Activated naive CD8-positive, alpha-beta T cell treated with anti-CD3 and anti-CD28 coated beads for 36 hours (primary cell): ENCODE data around the gene KRTAP4-9. TPM values are rescaled to one million over a fixed set of nuclear protein-coding genes. Genes with fewer than 3 reads are reported as not detected.
"Not testable (repeated sequence)": the region's sequence is repeated elsewhere in the genome, so short reads cannot be mapped to it uniquely, and the experiment has no call there.

Experiments
- DNase-seq: peaks from one replicate; pipeline ENCODE4 v3.0.0; 2021
- H3K27ac Mint-ChIP-seq: one replicate; pipeline ENCODE4 v1.8.0; 2022; ENCODE audit warnings: mild to moderate bottlenecking, moderate library complexity, mixed read lengths
- H3K27me3 Mint-ChIP-seq: one replicate; pipeline ENCODE4 v1.8.0; 2022; ENCODE audit warnings: mild to moderate bottlenecking, mixed read lengths
- H3K36me3 Mint-ChIP-seq: one replicate; pipeline ENCODE4 v1.8.0; 2021; ENCODE audit warnings: mild to moderate bottlenecking, mixed read lengths
- H3K4me1 Mint-ChIP-seq: one replicate; pipeline ENCODE4 v1.8.0; 2021; ENCODE audit warnings: mixed read lengths
- H3K4me3 Mint-ChIP-seq: one replicate; pipeline ENCODE4 v1.8.0; 2022; ENCODE audit warnings: mild to moderate bottlenecking, moderate library complexity, mixed read lengths
- H3K9me3 Mint-ChIP-seq: one replicate; pipeline ENCODE4 v1.8.0; 2022; ENCODE audit warnings: mixed read lengths
- total RNA-seq, 2 experiments: library from RNA; stranded (reverse); gene quantifications; one replicate each; pipeline ENCODE4 v1.2.3, GENCODE V29; 2021

KRTAP4-9 gene
- total RNA-seq, 2 experiments from 2014 or later, result not detected

DNA sequence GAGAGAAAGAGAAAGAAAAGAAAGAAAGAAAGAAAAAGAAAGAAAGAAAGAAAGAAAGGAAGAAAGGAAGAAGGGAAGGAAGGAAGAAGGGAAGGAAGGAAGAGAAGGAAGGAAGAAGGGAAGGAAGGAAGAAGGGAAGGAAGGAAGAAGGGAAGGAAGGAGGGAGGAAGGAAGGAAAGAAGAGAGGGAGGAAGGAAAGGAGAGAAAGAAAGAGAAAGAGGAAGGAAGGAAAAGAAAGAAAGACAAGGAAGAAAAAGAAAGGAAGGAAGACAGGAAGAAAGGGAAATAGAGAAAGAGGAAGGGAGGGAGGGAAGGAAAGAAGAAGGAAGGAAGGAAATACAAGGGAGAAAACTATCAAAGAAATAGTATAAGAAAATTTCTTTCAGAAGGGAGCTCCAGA, 28.4 kb upstream of the KRTAP4-9 start:
- no peaks in the 10 kb centered on the region for H3K36me3 Mint-ChIP-seq
- H3K9me3 Mint-ChIP-seq, result no peaks in the 10 kb centered on the region
- DNase-seq, result no peak
- no peaks in the 10 kb centered on the region for H3K4me1 Mint-ChIP-seq
- no peak overlapping the region for H3K4me3 Mint-ChIP-seq
- no peak overlapping the region for H3K27ac Mint-ChIP-seq
- peaks cover 15% of the 10 kb centered on the region for H3K27me3 Mint-ChIP-seq

DNA sequence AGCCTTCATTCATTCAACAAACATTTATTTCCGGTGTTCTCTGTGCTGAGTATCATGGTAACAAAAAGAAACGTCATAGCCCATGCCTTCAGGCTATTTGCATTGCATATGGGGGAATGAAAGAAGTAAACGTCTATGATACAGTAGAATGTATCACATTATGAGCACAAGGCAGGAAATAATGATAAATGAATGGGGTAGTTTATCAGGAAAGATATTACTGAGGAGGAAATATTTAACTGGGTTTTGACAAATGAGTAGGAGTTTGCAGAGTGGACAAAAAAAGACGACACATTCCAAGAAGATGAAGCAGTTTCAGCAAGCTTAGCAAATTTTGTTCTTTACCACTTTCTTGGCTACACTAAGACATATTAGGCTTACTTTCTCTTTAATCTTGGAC, 22.6 kb upstream of the KRTAP4-9 start:
- no peak overlapping the region for H3K4me3 Mint-ChIP-seq

DNA sequence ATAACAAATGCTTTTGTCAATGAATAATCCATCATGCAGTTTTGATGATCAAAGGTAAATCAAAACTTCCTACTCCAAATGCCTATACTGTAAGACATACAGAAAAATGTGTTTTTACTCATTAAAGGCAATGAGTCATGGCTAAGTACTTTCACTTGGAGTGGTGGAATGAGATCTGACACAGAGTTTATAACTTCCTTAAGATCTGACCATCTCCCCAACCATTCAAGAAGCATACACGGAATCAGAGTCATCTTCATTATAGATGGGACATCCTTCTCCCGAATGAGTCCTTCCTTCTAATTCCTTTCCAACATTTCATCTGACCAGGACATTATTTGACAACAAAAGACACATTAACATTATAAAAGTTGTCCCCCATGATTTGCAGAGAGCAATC, 21.8 kb upstream of the KRTAP4-9 start:
- H3K4me3 Mint-ChIP-seq, DNase-seq, H3K4me1 Mint-ChIP-seq, H3K36me3 Mint-ChIP-seq, H3K27ac Mint-ChIP-seq, H3K9me3 Mint-ChIP-seq, H3K27me3 Mint-ChIP-seq: not testable (repeated sequence)

More for the DNA sequence above, 22.6 kb upstream of the KRTAP4-9 start:
- H3K4me1 Mint-ChIP-seq, result no peaks in the 10 kb centered on the region
- no peak for DNase-seq
- H3K36me3 Mint-ChIP-seq, result no peaks in the 10 kb centered on the region
- H3K27ac Mint-ChIP-seq, result no peak overlapping the region
- no peaks in the 10 kb centered on the region for H3K9me3 Mint-ChIP-seq
- H3K27me3 Mint-ChIP-seq, result peaks cover 2% of the 10 kb centered on the region

DNA sequence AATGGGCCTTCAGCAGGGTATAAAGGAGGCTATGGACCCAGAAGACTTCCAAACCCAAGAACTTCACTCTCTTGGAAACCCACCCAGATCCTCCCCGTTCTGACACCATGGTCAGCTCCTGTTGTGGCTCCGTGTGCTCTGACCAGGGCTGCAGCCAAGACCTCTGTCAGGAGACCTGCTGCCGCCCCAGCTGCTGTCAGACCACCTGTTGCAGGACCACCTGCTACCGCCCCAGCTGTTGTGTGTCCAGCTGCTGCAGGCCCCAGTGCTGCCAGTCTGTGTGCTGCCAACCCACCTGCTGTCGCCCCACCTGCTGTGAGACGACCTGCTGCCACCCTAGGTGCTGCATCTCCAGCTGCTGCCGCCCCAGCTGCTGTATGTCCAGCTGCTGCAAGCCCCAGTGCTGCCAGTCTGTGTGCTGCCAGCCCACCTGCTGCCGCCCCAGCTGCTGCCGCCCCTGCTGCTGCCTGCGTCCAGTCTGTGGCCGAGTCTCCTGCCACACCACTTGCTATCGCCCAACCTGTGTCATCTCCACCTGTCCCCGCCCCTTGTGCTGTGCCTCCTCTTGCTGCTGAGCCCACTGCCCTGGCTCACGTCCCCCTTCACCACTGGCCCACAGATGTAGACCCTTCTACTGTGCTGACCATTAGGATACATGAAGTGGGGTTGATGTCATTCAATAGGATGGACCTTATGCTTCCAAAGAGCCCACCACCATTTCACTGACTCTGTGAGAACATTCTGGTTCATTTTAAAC, 20.9 kb upstream of the KRTAP4-9 start, which contains the start of gene KRTAP4-7:
KRTAP4-7 (plus strand) TSS at position 51 of the 757 bp plus-strand sequence; CDS start at position 108, 57 bp downstream.
- DNase-seq, H3K4me1 Mint-ChIP-seq, H3K36me3 Mint-ChIP-seq, H3K4me3 Mint-ChIP-seq, H3K9me3 Mint-ChIP-seq, H3K27me3 Mint-ChIP-seq, H3K27ac Mint-ChIP-seq: not testable (repeated sequence)

DNA sequence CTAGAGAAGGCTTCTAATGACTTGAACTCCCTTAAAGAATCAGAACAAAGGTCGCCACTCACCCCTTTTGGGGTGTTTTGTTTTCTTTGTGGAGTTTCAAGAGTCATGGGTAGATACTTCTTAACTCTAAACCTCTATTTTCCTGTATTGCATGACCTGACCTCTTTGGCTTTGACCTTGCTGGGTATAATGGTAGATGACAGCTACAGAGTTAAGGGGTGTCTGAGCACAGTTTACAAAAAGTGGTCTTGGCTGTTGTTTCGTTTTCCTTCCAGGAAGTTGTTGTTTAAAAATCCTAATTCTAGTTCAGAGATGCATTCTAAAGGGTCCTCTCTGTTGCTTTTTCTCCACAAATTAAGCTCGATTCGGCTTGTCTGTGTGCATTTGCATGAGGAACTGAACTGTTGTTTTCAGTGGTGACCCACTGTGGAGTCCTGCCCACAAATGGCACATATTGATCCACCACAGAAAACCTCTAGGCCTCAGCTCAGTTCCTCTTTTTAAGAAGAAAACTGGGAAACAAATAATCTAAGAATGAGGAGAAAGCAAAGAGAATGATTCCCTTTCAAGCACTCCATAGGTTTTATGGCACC, 16.3 kb upstream of the KRTAP4-9 start:
- H3K27me3 Mint-ChIP-seq, H3K4me3 Mint-ChIP-seq, H3K36me3 Mint-ChIP-seq, H3K9me3 Mint-ChIP-seq, DNase-seq, H3K27ac Mint-ChIP-seq, H3K4me1 Mint-ChIP-seq: not testable (repeated sequence)

DNA sequence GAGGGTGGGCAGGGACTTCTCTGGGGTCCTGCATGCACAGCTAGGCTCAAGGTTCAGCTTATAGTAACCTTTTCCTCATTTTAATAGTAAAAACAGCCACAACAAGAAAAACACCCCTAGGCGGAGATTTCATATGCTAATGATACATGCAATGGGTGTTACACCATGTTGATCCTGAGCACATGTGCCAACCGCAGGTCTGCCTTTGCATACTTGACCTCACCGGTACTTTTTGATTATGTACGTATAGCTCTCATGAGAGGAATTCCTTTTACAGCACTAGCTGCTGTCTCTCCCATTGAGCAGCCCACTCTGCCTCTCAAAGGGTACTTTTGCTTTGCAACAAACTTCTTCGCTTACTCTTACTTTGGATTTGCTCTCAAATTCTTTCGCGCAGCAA, 9.1 kb upstream of the KRTAP4-9 start:
- H3K4me1 Mint-ChIP-seq, result peaks cover 8% of the 10 kb centered on the region
- H3K36me3 Mint-ChIP-seq, result no peaks in the 10 kb centered on the region
- no peak for DNase-seq
- H3K9me3 Mint-ChIP-seq, result peaks cover 4% of the 10 kb centered on the region
- H3K4me3 Mint-ChIP-seq, result no peak overlapping the region
- no peak overlapping the region for H3K27ac Mint-ChIP-seq
- H3K27me3 Mint-ChIP-seq, result peaks cover 3% of the 10 kb centered on the region

DNA sequence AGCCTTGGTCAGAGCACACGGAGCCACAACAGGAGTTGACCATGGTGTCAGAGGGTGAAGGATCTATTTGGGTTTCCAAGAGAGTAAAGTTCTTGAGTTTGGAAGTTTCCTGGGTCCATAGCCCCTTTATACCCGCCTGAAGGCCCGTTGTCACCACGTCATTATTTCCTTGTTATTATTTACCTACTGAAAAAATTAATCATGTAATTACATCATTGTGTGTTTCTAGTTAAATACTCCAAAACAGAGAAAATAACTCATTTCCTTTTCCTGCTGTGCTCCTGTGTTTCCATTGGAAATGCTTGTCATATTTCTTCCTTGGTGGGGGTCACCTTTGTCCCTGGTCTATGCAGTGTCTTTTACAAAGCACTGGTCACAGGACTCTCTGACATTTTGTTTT, 7.1 kb upstream of the KRTAP4-9 start, which contains the start of gene KRTAP4-8:
KRTAP4-8 (minus strand) TSS at position 101 of the 400 bp plus-strand sequence; CDS start at position 43, 58 bp downstream.
- Mint-ChIP-seq H3K27ac (no peak within 1 kb of the TSS), H3K4me1 (peaks cover 9% of the 10 kb centered on the region), H3K4me3 (no peak within 1 kb of the TSS), H3K27me3 (peaks cover 3% of the 10 kb centered on the region), H3K9me3 (peaks cover under 1% of the 10 kb centered on the region), H3K36me3 (no peaks in the 10 kb centered on the region)
- no peak for DNase-seq

DNA sequence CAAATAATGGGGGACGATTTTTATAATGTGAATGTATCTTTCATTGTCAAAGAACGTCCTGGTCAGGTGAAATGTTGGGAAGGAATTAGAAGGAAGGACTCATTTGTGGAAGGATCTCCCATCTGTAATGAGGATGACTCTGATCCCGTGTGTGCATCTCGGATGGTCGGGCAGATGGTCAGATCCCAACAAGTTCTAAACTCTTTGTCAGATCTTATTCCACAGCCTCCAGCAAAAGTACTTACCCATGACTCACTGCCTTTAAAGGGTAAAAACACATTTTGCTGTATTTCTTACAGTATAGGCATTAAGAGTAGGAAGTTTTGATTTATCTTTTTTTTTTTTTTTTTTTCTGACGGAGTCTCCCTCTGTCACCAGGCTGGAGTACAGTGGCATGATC, 6.7 kb upstream of the KRTAP4-9 start:
- Mint-ChIP-seq H3K27me3 (peaks cover 3% of the 10 kb centered on the region), H3K4me1 (peaks cover 9% of the 10 kb centered on the region), H3K36me3 (no peaks in the 10 kb centered on the region), H3K4me3 (no peak overlapping the region), H3K9me3 (no peaks in the 10 kb centered on the region), H3K27ac (no peak overlapping the region)
- DNase-seq, result no peak

DNA sequence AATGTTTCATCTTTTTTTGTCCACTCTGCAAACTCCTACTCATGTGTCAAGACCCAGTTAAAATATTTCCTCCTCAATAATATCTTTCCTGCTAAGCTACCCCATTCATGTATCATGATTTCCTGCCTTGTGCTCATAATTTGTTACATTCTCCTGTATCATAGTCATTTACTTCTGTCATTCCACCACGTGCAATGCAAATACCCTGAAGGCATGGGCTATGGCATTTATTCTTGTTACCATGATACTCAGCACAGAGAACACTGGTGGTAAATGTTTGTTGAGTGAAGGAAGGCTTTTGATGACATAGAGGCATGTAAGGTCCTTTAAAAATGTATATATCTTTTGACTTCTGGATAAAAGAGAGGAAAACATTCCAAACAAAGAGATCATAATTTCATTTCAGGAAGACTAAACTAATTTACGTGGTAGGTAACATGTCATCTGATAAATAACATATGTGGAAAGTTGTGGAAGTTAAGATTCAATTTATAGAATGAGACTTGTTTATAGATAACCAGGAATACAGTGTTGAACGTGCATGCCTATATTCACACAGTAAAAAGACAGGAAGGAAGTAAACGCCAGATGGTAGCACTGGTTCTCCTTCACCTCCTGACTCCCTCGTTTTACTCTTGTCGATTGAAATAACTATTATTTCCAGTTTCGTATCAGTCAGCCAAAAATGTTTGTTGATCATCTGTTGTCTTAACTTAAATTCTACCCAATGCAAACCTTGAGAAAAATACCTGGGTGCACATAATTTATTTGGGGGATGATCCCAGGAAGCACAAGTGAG, 5.3 kb upstream of the KRTAP4-9 start:
- H3K27me3 Mint-ChIP-seq, DNase-seq, H3K4me3 Mint-ChIP-seq, H3K9me3 Mint-ChIP-seq, H3K4me1 Mint-ChIP-seq, H3K27ac Mint-ChIP-seq, H3K36me3 Mint-ChIP-seq: not testable (repeated sequence)

DNA sequence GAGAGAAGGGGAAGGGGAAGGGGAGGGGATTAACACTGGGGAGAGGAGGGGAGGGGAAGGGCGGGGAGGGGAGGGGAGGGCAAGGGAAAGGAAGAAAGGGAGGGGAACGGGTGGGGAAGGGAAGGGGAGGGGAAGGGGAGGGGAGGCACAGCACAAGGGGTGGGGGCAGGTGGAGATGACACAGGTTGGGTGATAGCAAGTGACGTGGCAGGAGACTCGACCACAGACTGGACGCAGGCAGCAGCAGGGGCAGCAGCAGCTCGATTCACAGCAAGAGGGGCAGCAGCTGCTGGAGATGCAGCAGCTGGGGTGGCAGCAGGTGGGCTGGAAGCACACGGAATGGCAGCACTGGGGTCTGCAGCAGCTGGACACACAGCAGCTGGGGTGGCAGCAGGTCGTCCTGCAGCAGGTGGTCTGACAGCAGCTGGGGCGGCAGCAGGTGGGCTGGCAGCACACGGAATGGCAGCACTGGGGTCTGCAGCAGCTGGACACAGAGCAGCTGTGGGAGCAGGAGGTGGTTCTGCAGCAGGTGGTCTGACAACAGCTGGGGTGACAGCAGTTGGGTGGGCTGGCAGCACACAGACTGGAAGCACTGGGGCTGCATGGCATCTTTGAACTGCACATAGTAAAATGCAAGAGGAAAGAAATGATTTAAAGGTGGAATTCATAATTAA, 3.5 kb upstream of the KRTAP4-9 start, which contains the start of gene KRTAP4-16:
KRTAP4-16 (minus strand) TSS at position 624 of the 674 bp plus-strand sequence; CDS start at position 624, 0 bp downstream.
- Mint-ChIP-seq H3K4me3 (no peak within 1 kb of the TSS), H3K27ac (no peak within 1 kb of the TSS), H3K9me3 (no peaks in the 10 kb centered on the region), H3K36me3 (no peaks in the 10 kb centered on the region), H3K4me1 (peaks cover 9% of the 10 kb centered on the region), H3K27me3 (peaks cover 6% of the 10 kb centered on the region)
- DNase-seq, result no peak

DNA sequence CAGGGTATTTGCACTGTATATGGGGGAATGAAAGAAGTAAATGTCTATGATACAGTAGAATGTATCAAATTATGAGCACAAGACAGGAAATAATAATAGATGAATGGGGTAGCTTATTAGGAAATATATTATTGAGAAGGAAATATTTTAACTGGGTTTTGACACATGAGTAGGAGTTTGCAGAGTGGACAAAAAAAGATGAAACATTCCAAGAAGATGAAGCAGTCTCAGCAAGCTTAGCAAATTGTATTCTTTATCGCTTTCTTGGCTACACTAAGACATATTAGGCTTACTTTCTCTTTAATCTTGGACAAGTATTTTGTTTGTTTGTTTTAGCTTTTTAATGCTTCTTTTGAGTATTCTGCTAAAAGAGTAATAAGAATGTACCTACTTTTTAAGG, 1.3 kb upstream of the KRTAP4-9 start:
- Mint-ChIP-seq H3K9me3 (no peaks in the 10 kb centered on the region), H3K27me3 (peaks cover 3% of the 10 kb centered on the region), H3K27ac (no peak overlapping the region), H3K36me3 (no peaks in the 10 kb centered on the region), H3K4me3 (no peak overlapping the region), H3K4me1 (peaks cover 17% of the 10 kb centered on the region)
- no peak for DNase-seq

DNA sequence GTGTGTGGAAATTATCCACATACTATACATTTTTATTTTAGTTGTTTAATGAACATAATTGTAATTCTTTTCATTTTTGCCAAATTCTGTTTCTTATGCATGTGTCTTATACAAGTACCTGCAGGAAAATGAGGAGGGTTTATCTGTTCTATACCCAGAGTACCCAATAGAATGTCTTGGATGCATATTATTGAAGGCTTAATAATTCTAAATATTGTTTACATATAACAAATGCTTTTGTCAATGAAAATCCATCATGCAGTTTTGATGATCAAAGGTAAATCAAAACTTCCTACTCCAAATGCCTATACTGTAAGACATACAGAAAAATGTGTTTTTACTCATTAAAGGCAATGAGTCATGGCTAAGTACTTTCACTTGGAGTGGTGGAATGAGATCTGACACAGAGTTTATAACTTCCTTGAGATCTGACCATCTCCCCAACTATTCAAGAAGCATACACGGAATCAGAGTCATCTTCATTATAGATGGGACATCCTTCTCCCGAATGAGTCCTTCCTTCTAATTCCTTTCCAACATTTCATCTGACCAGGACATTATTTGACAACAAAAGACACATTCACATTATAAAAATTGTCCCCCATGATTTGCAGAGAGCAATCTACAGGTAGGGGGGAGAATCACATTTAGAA, 677 bp upstream of the KRTAP4-9 start:
- not testable (repeated sequence) for H3K27ac Mint-ChIP-seq, H3K27me3 Mint-ChIP-seq, H3K4me3 Mint-ChIP-seq, DNase-seq, H3K9me3 Mint-ChIP-seq, H3K36me3 Mint-ChIP-seq
- H3K4me1 Mint-ChIP-seq, result peaks cover 18% of the 10 kb centered on the region

DNA sequence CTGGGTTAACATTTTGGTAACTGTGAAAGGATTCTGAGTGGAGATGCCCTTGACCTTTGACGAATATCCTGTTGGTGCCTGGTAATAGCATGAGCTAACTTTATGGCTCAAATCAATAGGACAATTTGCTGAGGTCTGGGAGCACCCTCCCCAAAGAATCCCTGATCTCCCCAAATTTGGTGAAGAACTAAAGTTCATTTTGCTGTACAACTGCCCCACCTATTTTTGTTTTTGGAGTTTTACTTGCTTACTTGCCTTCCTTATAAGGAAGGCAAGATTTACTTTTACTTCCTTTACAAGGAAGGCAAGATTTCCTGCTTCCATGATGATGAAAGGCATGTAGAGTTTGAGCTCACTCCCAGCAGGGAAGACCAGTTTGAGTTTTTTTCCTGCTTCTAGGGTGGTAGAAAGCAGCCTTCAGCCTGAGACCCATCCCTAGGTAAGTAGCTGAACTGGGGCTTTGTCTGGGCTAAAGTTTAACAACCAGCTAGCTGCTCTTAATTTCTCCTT, 2.8 kb downstream of the KRTAP4-9 start:
- Mint-ChIP-seq H3K4me1 (peaks cover 13% of the 10 kb centered on the region), H3K27me3 (peaks cover 3% of the 10 kb centered on the region), H3K36me3 (no peaks in the 10 kb centered on the region), H3K9me3 (peaks cover 7% of the 10 kb centered on the region), H3K4me3 (no peak overlapping the region), H3K27ac (no peak overlapping the region)
- DNase-seq, result no peak

DNA sequence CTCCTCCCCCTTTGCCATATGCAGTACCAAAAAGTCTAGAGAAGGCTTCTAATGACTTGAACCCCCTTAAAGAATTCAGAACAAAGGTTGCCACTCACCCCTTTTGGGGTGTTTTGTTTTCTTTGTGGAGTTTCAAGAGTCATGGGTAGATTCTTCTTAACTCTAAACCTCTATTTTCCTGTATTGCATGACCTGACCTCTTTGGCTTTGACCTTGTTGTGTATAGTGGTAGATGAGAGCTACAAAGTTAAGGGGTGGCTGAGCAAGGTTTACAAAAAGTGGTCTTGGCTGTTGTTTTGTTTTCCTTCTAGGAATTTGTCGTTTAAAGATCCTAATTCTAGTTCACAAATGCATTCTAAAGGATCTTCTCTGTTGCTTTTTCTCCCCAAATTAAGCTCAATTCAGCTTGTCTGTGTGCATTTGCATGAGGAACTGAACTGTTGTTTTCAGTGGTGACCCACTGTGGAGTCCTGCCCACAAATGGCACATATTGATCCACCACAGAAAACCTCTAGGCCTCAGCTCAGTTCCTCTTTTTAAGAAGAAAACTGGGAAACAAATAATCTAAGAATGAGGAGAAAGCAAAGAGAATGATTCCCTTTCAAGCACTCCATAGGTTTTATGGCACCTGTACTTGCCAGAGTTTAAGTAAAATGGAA, 3.7 kb downstream of the KRTAP4-9 start:
- H3K9me3 Mint-ChIP-seq, H3K4me3 Mint-ChIP-seq, DNase-seq, H3K27ac Mint-ChIP-seq, H3K36me3 Mint-ChIP-seq, H3K27me3 Mint-ChIP-seq: not testable (repeated sequence)
- peaks cover 13% of the 10 kb centered on the region for H3K4me1 Mint-ChIP-seq
